HL-60 (cell line): ENCODE data around the gene ZC3H7A.

Experiments
- GABPA ChIP-seq: IDR thresholded peaks from 2 replicates; pipeline ENCODE4 v1.6.1; 2012; ENCODE audit warnings: low read depth
- POLR2AphosphoS5 ChIP-seq: IDR thresholded peaks from 2 replicates; pipeline ENCODE4 v1.6.1; 2012; ENCODE audit warnings: low read depth
- TF ChIP-seq, protein P1 (sequence below): IDR thresholded peaks from one replicate; pipeline ENCODE4 v1.5.1; 2011; ENCODE audit warnings: low read length, control low read depth, inconsistent platforms; ENCODE audit not compliant: insufficient read depth
- TF ChIP-seq, protein P2 (sequence below): IDR thresholded peaks from 2 replicates; pipeline ENCODE4 v1.6.1; 2012; ENCODE audit warnings: low read depth; ENCODE audit not compliant: insufficient replicate concordance

DNA sequence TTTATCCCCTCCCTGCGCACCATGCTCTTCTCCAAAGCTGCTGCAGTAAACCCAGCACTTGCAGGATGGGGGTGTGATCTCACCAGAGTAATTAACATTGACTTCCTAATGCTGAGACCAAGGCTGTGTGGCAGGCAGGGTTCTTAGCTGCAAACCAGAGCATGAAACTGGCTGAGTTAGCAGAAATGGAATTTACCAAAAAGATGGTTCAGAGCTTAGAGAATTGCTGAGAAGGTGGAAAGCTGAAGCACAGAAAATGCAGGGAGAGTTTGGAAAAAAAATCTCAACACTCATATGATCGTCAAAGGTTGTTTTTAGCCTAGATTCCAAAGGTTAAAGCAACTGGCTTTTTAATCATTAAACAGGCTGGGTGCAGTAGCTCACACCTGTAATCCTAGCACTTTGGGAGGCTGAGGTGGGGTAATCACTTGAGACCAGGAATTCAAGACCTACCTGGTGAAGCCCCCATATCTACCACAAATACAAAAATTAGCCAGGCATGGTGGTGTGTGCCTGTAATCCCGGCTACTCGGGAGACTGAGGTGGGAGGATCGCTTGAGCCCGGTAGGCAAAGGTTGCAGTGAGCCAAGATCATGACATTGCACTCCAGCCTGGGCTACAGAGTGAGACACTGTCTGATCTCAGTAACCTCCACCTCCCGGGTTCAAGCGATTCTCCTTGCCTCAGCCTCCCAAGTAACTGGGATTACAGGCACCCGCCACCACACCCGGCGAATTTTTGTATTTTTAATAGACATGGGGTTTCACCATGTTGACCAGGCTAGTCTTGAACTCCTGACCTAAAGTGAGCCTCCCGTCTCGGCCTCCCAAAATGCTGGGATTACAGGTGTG is 48.4 kb downstream of the ZC3H7A start:
- TF ChIP-seq, protein P1, sequence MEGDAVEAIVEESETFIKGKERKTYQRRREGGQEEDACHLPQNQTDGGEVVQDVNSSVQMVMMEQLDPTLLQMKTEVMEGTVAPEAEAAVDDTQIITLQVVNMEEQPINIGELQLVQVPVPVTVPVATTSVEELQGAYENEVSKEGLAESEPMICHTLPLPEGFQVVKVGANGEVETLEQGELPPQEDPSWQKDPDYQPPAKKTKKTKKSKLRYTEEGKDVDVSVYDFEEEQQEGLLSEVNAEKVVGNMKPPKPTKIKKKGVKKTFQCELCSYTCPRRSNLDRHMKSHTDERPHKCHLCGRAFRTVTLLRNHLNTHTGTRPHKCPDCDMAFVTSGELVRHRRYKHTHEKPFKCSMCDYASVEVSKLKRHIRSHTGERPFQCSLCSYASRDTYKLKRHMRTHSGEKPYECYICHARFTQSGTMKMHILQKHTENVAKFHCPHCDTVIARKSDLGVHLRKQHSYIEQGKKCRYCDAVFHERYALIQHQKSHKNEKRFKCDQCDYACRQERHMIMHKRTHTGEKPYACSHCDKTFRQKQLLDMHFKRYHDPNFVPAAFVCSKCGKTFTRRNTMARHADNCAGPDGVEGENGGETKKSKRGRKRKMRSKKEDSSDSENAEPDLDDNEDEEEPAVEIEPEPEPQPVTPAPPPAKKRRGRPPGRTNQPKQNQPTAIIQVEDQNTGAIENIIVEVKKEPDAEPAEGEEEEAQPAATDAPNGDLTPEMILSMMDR: no peak
- TF ChIP-seq POLR2AphosphoS5: no peak
- no peak for TF ChIP-seq GABPA
- TF ChIP-seq, protein P2, sequence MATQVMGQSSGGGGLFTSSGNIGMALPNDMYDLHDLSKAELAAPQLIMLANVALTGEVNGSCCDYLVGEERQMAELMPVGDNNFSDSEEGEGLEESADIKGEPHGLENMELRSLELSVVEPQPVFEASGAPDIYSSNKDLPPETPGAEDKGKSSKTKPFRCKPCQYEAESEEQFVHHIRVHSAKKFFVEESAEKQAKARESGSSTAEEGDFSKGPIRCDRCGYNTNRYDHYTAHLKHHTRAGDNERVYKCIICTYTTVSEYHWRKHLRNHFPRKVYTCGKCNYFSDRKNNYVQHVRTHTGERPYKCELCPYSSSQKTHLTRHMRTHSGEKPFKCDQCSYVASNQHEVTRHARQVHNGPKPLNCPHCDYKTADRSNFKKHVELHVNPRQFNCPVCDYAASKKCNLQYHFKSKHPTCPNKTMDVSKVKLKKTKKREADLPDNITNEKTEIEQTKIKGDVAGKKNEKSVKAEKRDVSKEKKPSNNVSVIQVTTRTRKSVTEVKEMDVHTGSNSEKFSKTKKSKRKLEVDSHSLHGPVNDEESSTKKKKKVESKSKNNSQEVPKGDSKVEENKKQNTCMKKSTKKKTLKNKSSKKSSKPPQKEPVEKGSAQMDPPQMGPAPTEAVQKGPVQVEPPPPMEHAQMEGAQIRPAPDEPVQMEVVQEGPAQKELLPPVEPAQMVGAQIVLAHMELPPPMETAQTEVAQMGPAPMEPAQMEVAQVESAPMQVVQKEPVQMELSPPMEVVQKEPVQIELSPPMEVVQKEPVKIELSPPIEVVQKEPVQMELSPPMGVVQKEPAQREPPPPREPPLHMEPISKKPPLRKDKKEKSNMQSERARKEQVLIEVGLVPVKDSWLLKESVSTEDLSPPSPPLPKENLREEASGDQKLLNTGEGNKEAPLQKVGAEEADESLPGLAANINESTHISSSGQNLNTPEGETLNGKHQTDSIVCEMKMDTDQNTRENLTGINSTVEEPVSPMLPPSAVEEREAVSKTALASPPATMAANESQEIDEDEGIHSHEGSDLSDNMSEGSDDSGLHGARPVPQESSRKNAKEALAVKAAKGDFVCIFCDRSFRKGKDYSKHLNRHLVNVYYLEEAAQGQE: no peak
